Peyer's patch (tissue), 4 donors: ENCODE measurements around the gene PAOX.

Experiments
- POLR2A ChIP-seq, 2 donors: fragments of 450-650 bp; IDR thresholded peaks; one replicate each; pipeline ENCODE4 v1.5.1; 2017; ENCODE audit warnings: antibody characterized with exemption in 2 of 2, mild to moderate bottlenecking in 2 of 2, moderate library complexity in 2 of 2
- TF ChIP-seq, protein P1 (sequence below), 6 experiments: fragments of 450-650 bp in 4 of 6; fragments of 200-600 bp in 2 of 6; sonication (generic) in 1 of 6; IDR thresholded peaks; one replicate each; pipeline ENCODE4 v1.5.1; 2017 to 2019; ENCODE audit warnings: antibody characterized with exemption in 6 of 6, mild to moderate bottlenecking in 3 of 6, moderate library complexity in 1 of 6

DNA sequence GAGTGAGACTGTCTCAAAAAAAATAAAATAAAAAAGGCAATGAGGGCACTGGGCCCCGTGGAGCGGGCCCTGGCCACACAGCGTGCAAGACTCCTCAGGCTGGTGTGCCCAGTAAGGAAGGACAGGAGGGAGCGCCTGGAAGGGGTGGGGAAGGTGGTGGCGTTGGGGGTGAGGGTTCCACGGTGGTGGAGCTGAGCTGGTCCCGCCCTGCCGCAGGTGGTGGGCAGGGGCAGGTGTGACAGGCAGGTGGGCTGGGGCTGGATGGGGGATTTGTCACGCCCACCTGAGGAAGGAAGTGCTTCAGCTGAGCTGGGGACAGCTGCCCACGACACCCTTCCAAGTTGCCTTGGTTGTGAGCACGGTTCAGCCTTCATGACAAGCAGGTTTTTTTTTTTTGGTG lies 32.6 kb upstream of the PAOX start:
- TF ChIP-seq, protein P1, sequence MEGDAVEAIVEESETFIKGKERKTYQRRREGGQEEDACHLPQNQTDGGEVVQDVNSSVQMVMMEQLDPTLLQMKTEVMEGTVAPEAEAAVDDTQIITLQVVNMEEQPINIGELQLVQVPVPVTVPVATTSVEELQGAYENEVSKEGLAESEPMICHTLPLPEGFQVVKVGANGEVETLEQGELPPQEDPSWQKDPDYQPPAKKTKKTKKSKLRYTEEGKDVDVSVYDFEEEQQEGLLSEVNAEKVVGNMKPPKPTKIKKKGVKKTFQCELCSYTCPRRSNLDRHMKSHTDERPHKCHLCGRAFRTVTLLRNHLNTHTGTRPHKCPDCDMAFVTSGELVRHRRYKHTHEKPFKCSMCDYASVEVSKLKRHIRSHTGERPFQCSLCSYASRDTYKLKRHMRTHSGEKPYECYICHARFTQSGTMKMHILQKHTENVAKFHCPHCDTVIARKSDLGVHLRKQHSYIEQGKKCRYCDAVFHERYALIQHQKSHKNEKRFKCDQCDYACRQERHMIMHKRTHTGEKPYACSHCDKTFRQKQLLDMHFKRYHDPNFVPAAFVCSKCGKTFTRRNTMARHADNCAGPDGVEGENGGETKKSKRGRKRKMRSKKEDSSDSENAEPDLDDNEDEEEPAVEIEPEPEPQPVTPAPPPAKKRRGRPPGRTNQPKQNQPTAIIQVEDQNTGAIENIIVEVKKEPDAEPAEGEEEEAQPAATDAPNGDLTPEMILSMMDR (IDR thresholded peaks at IDR 0.05), result no peak
- TF ChIP-seq POLR2A (IDR thresholded peaks at IDR 0.05), result no peak
